ENCODE measurements around the gene CANT1. TPM values are rescaled to one million over a fixed set of nuclear protein-coding genes. Genes with fewer than 3 reads are reported as not detected.
"Not testable (repeated sequence)": the region's sequence is repeated elsewhere in the genome, so short reads cannot be mapped to it uniquely, and the experiment has no call there.

Gene CANT1
- total RNA-seq, 1 experiment from 2014 or later: 116 TPM

- Histone ChIP-seq H3K9me3 (ENCODE audit: insufficient read depth, low read depth) (no peaks in the 10 kb centered on the region), H4K20me1 (ENCODE audit: insufficient read depth) (no peaks in the 10 kb centered on the region), H3K79me2 (ENCODE audit: low read depth) (no peaks in the 10 kb centered on the region), H3K4me1 (replicated peaks; ENCODE audit: insufficient read depth) (peaks cover 17% of the 10 kb centered on the region), H3K4me3 (no peak overlapping the region), H3K27ac (no peak overlapping the region), H3K9me2 (ENCODE audit: insufficient read depth) (no peaks in the 10 kb centered on the region), H2AFZ (no peak overlapping the region), H3K36me3 (ENCODE audit: low read depth) (no peaks in the 10 kb centered on the region), H3K27me3 (ENCODE audit: insufficient read depth, low read depth) (no peaks in the 10 kb centered on the region), H3F3A (ENCODE audit: insufficient read depth, low read depth) (peaks cover 9% of the 10 kb centered on the region), H3K4me2 (no peak overlapping the region)
- ChIA-PET POLR2A (ENCODE audit: unreplicated experiment) (no interaction called here), CTCF (interaction anchor here (0.6 kb wide), 1 partner anchor 61 kb away, joined by 3 read pairs; no protein-coding TSS in a partner anchor)
- TF ChIP-seq CTCF (conservative IDR thresholded peaks at IDR 0.05): no peak
- TF ChIP-seq EZH2 (IDR thresholded peaks at IDR 0.05; ENCODE audit: low read depth): no peak
- no TSS peak for BruUV-seq (replicated peaks)
- DNase-seq: no peak
- intact Hi-C loops (cut with micrococcal nuclease; ENCODE audit: unreplicated experiment): no loop called here
Observed at GRCh38 chr17:79033046-79033616, 23.6 kb upstream of the CANT1 start.

- no peak for DNase-seq
- H3K4me2 ChIP-seq: no peak overlapping the region
- no peak overlapping the region for H3K4me3 ChIP-seq
- CTCF ChIA-PET: no interaction called here
- no peak overlapping the region for H2AFZ ChIP-seq
- H3K79me2 ChIP-seq (ENCODE audit: low read depth): no peaks in the 10 kb centered on the region
- no peaks in the 10 kb centered on the region for H4K20me1 ChIP-seq (ENCODE audit: insufficient read depth)
- H3K27ac ChIP-seq: no peak overlapping the region
- no peaks in the 10 kb centered on the region for H3K36me3 ChIP-seq (ENCODE audit: low read depth)
- H3K27me3 ChIP-seq (ENCODE audit: insufficient read depth, low read depth): no peaks in the 10 kb centered on the region
- BruUV-seq (replicated peaks): no TSS peak
- no peaks in the 10 kb centered on the region for H3K9me3 ChIP-seq (ENCODE audit: insufficient read depth, low read depth)
- H3K9me2 ChIP-seq (ENCODE audit: insufficient read depth): no peaks in the 10 kb centered on the region
- no peak for TF ChIP-seq CTCF (conservative IDR thresholded peaks at IDR 0.05)
- H3F3A ChIP-seq (ENCODE audit: insufficient read depth, low read depth): peaks cover 8% of the 10 kb centered on the region; the same call in 1 of the 2 replicates
- intact Hi-C loops (cut with micrococcal nuclease; ENCODE audit: unreplicated experiment): no loop called here
- POLR2A ChIA-PET (ENCODE audit: unreplicated experiment): no interaction called here
- peaks cover 25% of the 10 kb centered on the region for H3K4me1 ChIP-seq (replicated peaks; ENCODE audit: insufficient read depth)
Observed at GRCh38 chr17:79031996-79032875, 22.7 kb upstream of the CANT1 start.

- H4K20me1 ChIP-seq (ENCODE audit: insufficient read depth); H2AFZ ChIP-seq; POLR2A ChIA-PET (ENCODE audit: unreplicated experiment); H3K27me3 ChIP-seq (ENCODE audit: insufficient read depth, low read depth); BruUV-seq (replicated peaks); H3K4me3 ChIP-seq; DNase-seq; CTCF ChIA-PET; H3K9me3 ChIP-seq (ENCODE audit: insufficient read depth, low read depth); H3F3A ChIP-seq (ENCODE audit: insufficient read depth, low read depth); intact Hi-C loops (cut with micrococcal nuclease; ENCODE audit: unreplicated experiment); H3K36me3 ChIP-seq (ENCODE audit: low read depth); H3K27ac ChIP-seq; H3K4me2 ChIP-seq; H3K9me2 ChIP-seq (ENCODE audit: insufficient read depth); H3K79me2 ChIP-seq (ENCODE audit: low read depth): not testable (repeated sequence)
- peaks cover 27% of the 10 kb centered on the region for H3K4me1 ChIP-seq (replicated peaks; ENCODE audit: insufficient read depth)
Observed at GRCh38 chr17:79030636-79031035, 21.1 kb upstream of the CANT1 start.

Measured in PC-9 (cell line).